Measurements from ENCODE around the gene PLEKHA1.
A peak's percentile ranks its signal among the peaks of the same experiment; 100 is the strongest.

The PLEKHA1 gene

DNA sequence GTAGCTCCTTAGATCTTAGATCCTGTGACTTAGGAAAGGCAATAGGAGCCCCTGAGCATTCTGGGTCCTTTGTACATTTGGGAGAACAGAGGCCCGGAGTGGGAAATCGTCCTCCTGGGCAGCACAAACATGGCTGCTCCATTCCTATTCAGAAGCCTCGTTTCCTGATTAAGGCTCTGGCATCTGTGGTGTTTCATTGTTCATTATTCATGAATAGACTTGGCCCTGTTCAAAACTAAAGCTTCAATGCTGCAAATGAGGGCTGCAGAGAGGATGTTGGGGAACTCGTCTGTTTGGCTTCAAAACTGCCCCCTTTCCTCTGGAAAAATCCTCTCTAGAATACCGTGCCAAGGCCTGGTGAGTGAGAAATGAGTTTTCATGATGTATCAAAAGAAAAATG lies 83.4 kb downstream of the PLEKHA1 start:
- TF ChIP-seq, protein P1, sequence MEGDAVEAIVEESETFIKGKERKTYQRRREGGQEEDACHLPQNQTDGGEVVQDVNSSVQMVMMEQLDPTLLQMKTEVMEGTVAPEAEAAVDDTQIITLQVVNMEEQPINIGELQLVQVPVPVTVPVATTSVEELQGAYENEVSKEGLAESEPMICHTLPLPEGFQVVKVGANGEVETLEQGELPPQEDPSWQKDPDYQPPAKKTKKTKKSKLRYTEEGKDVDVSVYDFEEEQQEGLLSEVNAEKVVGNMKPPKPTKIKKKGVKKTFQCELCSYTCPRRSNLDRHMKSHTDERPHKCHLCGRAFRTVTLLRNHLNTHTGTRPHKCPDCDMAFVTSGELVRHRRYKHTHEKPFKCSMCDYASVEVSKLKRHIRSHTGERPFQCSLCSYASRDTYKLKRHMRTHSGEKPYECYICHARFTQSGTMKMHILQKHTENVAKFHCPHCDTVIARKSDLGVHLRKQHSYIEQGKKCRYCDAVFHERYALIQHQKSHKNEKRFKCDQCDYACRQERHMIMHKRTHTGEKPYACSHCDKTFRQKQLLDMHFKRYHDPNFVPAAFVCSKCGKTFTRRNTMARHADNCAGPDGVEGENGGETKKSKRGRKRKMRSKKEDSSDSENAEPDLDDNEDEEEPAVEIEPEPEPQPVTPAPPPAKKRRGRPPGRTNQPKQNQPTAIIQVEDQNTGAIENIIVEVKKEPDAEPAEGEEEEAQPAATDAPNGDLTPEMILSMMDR (IDR thresholded peaks at IDR 0.05; ENCODE audit: low read depth, low read length), result no peak
- H3K4me3 ChIP-seq (ENCODE audit: low read depth, low read length), result no peak overlapping the region
- DNase-seq (ENCODE audit: low read depth), result no peak

DNA sequence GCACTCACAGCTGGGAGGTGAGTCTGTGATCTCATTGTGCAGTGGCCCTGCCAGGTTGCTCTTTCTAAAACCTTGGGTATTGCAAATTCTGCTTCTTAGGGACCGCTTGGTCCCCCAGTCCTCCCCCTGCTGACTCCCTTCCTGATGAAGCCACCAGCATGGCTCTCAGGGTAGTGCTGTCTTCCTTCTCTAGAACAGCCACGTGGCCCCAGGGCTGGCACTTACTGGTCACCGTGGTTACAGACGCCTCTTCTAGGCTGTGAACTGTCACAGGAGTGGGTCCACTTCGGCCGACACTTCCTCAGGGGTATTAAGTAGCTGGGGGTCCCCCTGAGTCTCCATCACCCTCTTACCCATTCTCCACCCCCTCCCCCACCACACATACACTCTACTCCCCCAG lies 84.2 kb downstream of the PLEKHA1 start:
- DNase-seq (ENCODE audit: low read depth), result no peak
- TF ChIP-seq, protein P1 (IDR thresholded peaks at IDR 0.05; ENCODE audit: low read depth, low read length), result no peak
- TF ChIP-seq, protein P2, sequence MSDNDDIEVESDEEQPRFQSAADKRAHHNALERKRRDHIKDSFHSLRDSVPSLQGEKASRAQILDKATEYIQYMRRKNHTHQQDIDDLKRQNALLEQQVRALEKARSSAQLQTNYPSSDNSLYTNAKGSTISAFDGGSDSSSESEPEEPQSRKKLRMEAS (IDR thresholded peaks at IDR 0.05; ENCODE audit: low read depth, low read length), result no peak
- TF ChIP-seq MYC (IDR thresholded peaks at IDR 0.05; ENCODE audit: low read depth, low read length) (no peak), POLR2A (IDR thresholded peaks at IDR 0.05; ENCODE audit: extremely low read depth, insufficient read length) (no peak)
- no peak overlapping the region for H3K4me3 ChIP-seq (ENCODE audit: low read depth, low read length)

DNA sequence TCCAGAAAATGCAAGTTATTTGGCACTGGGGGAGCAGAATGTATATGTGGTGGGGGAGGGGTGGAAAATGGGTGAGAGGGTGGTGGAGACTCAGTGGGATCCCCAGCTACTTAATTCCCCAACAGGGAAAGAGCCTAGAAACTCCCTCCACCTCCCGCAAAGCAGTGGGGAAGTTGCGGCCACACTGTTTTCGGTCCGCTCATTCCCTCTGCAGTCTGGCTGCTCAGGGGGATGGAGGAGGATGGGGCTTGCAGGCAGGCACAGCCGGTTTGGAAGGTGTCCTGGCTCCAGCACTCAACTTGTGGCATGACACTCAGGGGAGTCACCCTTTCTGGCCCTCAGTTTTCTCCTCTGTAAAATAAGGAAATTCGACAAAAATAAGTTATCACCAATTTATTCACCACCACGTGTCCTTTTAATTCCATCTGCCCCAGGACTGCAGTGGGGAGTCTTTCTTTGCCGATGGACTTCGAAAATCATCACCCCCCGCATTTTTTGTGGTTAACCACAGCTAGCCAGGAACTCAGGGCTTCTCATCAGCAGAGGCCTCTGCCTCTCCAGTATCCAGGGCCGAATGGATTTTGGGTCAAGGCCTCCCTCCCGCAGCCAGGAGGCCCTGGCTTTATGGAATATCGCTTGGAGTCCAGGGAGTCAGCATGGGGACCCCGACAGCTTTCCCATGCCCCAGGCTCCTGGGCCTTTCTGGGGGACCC lies 85.2 kb downstream of the PLEKHA1 start:
- TF ChIP-seq POLR2A (IDR thresholded peaks at IDR 0.05; ENCODE audit: extremely low read depth, insufficient read length) (no peak), MYC (IDR thresholded peaks at IDR 0.05; ENCODE audit: low read depth, low read length) (no peak)
- TF ChIP-seq, protein P2 (IDR thresholded peaks at IDR 0.05; ENCODE audit: low read depth, low read length), result no peak
- peak; percentile 51 for DNase-seq (ENCODE audit: low read depth)
- H3K4me3 ChIP-seq (ENCODE audit: low read depth, low read length), result no peak overlapping the region

DNA sequence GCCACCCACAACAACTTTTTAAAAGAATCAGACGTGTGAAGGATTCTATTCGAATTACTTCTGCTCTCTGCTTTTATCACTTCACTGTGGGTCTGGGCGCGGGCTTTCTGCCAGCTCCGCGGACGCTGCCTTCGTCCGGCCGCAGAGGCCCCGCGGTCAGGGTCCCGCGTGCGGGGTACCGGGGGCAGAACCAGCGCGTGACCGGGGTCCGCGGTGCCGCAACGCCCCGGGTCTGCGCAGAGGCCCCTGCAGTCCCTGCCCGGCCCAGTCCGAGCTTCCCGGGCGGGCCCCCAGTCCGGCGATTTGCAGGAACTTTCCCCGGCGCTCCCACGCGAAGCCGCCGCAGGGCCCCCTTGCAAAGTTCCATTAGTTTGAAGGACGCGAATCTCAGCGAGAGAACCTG lies 86.4 kb downstream of the PLEKHA1 start:
- TF ChIP-seq, protein P1 (IDR thresholded peaks at IDR 0.05; ENCODE audit: low read depth, low read length), result no peak
- TF ChIP-seq MYC (IDR thresholded peaks at IDR 0.05; ENCODE audit: low read depth, low read length), result no peak
- TF ChIP-seq POLR2A (IDR thresholded peaks at IDR 0.05; ENCODE audit: extremely low read depth, insufficient read length), result no peak
- TF ChIP-seq, protein P2 (IDR thresholded peaks at IDR 0.05; ENCODE audit: low read depth, low read length), result no peak
- no peak for DNase-seq (ENCODE audit: low read depth)
- no peak overlapping the region for H3K4me3 ChIP-seq (ENCODE audit: low read depth, low read length)

DNA sequence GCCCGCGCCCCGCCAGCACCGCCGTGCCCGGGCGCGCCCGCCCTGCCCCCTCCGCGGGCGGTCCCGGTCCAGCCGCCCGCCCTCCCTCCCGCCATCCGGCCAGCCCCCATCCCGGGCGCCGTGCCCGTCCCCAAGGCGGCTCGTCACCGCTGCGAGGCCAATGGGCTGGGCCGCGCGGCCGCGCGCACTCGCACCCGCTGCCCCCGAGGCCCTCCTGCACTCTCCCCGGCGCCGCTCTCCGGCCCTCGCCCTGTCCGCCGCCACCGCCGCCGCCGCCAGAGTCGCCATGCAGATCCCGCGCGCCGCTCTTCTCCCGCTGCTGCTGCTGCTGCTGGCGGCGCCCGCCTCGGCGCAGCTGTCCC lies 86.8 kb downstream of the PLEKHA1 start, which contains the start of gene HTRA1:
Gene HTRA1 (plus strand): TSS at position 187 of the 362 bp plus-strand sequence. CDS start 100 bp downstream, at position 287.
- H3K4me3 ChIP-seq (ENCODE audit: low read depth, low read length), result no peak within 1 kb of the TSS
- TF ChIP-seq POLR2A (IDR thresholded peaks at IDR 0.05; ENCODE audit: extremely low read depth, insufficient read length) (no peak), MYC (IDR thresholded peaks at IDR 0.05; ENCODE audit: low read depth, low read length) (no peak)
- TF ChIP-seq, protein P2 (IDR thresholded peaks at IDR 0.05; ENCODE audit: low read depth, low read length), result no peak
- TF ChIP-seq, protein P1 (IDR thresholded peaks at IDR 0.05; ENCODE audit: low read depth, low read length), result no peak
- no peak for DNase-seq (ENCODE audit: low read depth)

DNA sequence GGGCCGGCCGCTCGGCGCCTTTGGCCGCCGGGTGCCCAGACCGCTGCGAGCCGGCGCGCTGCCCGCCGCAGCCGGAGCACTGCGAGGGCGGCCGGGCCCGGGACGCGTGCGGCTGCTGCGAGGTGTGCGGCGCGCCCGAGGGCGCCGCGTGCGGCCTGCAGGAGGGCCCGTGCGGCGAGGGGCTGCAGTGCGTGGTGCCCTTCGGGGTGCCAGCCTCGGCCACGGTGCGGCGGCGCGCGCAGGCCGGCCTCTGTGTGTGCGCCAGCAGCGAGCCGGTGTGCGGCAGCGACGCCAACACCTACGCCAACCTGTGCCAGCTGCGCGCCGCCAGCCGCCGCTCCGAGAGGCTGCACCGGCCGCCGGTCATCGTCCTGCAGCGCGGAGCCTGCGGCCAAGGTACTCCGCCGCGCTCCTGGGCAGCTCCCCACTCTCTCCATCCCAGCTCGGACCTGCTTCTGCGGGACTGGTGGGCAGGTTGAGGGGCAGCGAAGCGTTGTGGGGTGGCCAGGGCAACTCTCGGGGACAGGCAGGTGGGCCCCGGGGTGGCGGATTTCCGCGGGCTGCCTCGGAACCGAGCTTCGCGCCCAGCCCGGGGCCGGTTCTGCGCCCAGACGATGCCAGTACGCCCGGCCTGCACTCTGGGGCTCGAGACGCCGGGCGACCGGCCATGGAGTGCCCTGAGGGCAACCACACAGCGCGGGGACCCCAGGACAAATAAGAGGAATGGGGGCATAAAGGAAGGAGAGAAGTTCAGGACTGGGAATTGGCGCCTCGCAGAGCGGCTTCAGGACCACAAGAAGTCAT lies 87.4 kb downstream of the PLEKHA1 start:
- no peak overlapping the region for H3K4me3 ChIP-seq (ENCODE audit: low read depth, low read length)
- TF ChIP-seq MYC (IDR thresholded peaks at IDR 0.05; ENCODE audit: low read depth, low read length) (no peak), POLR2A (IDR thresholded peaks at IDR 0.05; ENCODE audit: extremely low read depth, insufficient read length) (no peak)
- TF ChIP-seq, protein P2 (IDR thresholded peaks at IDR 0.05; ENCODE audit: low read depth, low read length), result no peak
- TF ChIP-seq, protein P1 (IDR thresholded peaks at IDR 0.05; ENCODE audit: low read depth, low read length), result no peak
- no peak for DNase-seq (ENCODE audit: low read depth)

Measured in NB4 (cell line).